K562 (cell line): Measurements from ENCODE around the gene RGR. TPM values are rescaled to one million over a fixed set of nuclear protein-coding genes. Genes with fewer than 3 reads are reported as not detected.

Experiments
- ADNP ChIP-seq: fragments of 200-800 bp; sonication (Bioruptor generic); IDR thresholded peaks from 2 replicates; pipeline ENCODE4 v1.6.1; 2016; ENCODE audit warnings: missing genetic modification characterization, missing compliant biosample characterization
- CBFA2T3 ChIP-seq: fragments of 450-650 bp; IDR thresholded peaks from 2 replicates; pipeline ENCODE4 v1.6.1; 2017
- CBX1 ChIP-seq: sonication (generic); IDR thresholded peaks from 2 replicates; pipeline ENCODE4 v1.6.1; 2016; ENCODE audit warnings: antibody characterized with exemption, low read depth, mild to moderate bottlenecking
- COPS2 ChIP-seq: fragments of 450-650 bp; conservative IDR thresholded peaks from 2 replicates; pipeline ENCODE4 v1.6.1; 2016; ENCODE audit warnings: mild to moderate bottlenecking, moderate library complexity
- GATAD2B ChIP-seq: fragments of 450-650 bp; IDR thresholded peaks from 2 replicates; pipeline ENCODE4 v1.6.1; 2017; ENCODE audit warnings: mild to moderate bottlenecking, borderline replicate concordance
- HMBOX1 ChIP-seq: sonication (generic); IDR thresholded peaks from 2 replicates; pipeline ENCODE4 v1.6.1; 2016
- MBD2 ChIP-seq: sonication (generic); IDR thresholded peaks from 2 replicates; pipeline ENCODE4 v1.6.1; 2016; ENCODE audit warnings: low read depth, borderline replicate concordance
- MCM2 ChIP-seq: fragments of 450-650 bp; IDR thresholded peaks from 2 replicates; pipeline ENCODE4 v1.6.1; 2017; ENCODE audit warnings: low read depth, mild to moderate bottlenecking
- MTA1 ChIP-seq: fragments of 450-650 bp; IDR thresholded peaks from 2 replicates; pipeline ENCODE4 v1.6.1; 2017; ENCODE audit warnings: borderline replicate concordance
- NUFIP1 ChIP-seq: fragments of 450-650 bp; IDR thresholded peaks from 2 replicates; pipeline ENCODE4 v1.6.1; 2018; ENCODE audit not compliant: partially characterized antibody
- THAP12 ChIP-seq: fragments of 250-450 bp; sonication (Bioruptor Pico); IDR thresholded peaks from 2 replicates; pipeline ENCODE4 v1.9.0; 2021; ENCODE audit warnings: mild to moderate bottlenecking, inconsistent platforms
- ZNF197 ChIP-seq: fragments of 200-800 bp; sonication (Bioruptor generic); IDR thresholded peaks from 2 replicates; pipeline ENCODE4 v1.6.1; 2016; ENCODE audit warnings: low read depth, missing genetic modification characterization, missing compliant biosample characterization
- ZNF316 ChIP-seq: fragments of 450-650 bp; IDR thresholded peaks from 2 replicates; pipeline ENCODE4 v1.6.1; 2016
- polyA plus RNA-seq, 8 experiments: library from polyadenylated mRNA; depleted of rRNA in 4 of 8; stranded (reverse) in 5 of 8; unstranded in 3 of 8; fragments of >200 nt; fragmentation: Nextera tagmentation in 2 of 8; fragmentation: Illumina TruSeq in 1 of 8; extraction: Ambion mirVana in 2 of 8; extraction: Trizol in 1 of 8; gene quantifications; 2 replicates each; pipeline versions ENCODE4 v1.2.1 to v1.2.3, GENCODE V29; 2011 to 2014; ENCODE audit warnings: inconsistent platforms in 1 of 8, missing spikeins in 1 of 8
- total RNA-seq, 7 experiments: library from RNA; depleted of rRNA in 6 of 7; stranded (reverse); fragments of >200 nt in 6 of 7; fragmentation: Illumina TruSeq in 2 of 7; extraction: Trizol in 2 of 7; gene quantifications; 2 replicates each; pipeline versions ENCODE4 v1.2.1 to v1.2.3, GENCODE V29; 2011 to 2021; ENCODE audit warnings: low replicate concordance in 1 of 7
- TF ChIP-seq, protein P1 (sequence below): fragments of 450-650 bp; IDR thresholded peaks from 2 replicates; pipeline ENCODE4 v1.6.1; 2017; ENCODE audit warnings: mild to moderate bottlenecking, moderate library complexity
- TF ChIP-seq, protein P2 (sequence below): fragments of 450-650 bp; IDR thresholded peaks from 2 replicates; pipeline ENCODE4 v1.6.1; 2017; ENCODE audit warnings: antibody characterized with exemption, mild to moderate bottlenecking
- TF ChIP-seq, protein P3 (sequence below): sonication (generic); formaldehyde crosslinking; IDR thresholded peaks from 2 replicates; pipeline ENCODE4 v1.8.1; 2023; ENCODE audit warnings: mild to moderate bottlenecking, missing genetic modification reagents

RGR gene
- total and polyA plus RNA-seq, 9 of the 15 experiments (the other 6 are each of a cell fraction or from before 2014, with no cell fraction given): not detected

DNA sequence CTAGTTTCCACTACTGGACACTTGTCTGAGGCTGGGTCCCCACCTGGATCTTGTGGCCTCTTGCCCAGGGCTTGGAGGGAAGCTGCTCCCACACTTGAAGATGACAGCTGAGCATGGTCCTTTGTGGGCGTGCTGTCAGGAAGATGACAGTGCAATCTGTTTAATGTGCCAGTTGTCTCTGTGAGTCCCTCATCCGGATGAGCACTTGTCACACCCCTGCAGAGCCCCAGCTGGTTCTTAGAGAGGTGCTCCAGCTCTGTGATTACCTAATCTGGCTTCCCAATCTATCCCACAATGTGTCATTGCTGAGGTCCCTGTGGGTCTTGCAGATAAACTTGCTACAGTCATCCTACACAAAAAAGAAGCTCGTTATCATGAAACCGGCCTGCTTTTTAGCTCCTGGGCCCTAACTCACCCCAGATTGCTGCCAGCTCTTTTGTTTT is 48.7 kb downstream of the RGR start (continued):
- TF ChIP-seq GATAD2B (peak; percentile 92), ADNP (tag) (no peak), NUFIP1 (no peak), CBFA2T3 (peak; percentile 99), ZNF316 (peak; percentile 90), THAP12 (CRISPR knock-in tag) (no peak), HMBOX1 (peak; percentile 68; the same call in 1 of the 2 replicates), MBD2 (peak; percentile 90), MTA1 (peak; percentile 90), ZNF197 (peak; percentile 95), MCM2 (peak; percentile 77; the same call in 1 of the 2 replicates), COPS2 (no peak), CBX1 (0 out of 2 replicates have a peak, but pooled peaks have one; percentile 50)
- TF ChIP-seq, protein P1, sequence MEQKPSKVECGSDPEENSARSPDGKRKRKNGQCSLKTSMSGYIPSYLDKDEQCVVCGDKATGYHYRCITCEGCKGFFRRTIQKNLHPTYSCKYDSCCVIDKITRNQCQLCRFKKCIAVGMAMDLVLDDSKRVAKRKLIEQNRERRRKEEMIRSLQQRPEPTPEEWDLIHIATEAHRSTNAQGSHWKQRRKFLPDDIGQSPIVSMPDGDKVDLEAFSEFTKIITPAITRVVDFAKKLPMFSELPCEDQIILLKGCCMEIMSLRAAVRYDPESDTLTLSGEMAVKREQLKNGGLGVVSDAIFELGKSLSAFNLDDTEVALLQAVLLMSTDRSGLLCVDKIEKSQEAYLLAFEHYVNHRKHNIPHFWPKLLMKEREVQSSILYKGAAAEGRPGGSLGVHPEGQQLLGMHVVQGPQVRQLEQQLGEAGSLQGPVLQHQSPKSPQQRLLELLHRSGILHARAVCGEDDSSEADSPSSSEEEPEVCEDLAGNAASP: no peak
- TF ChIP-seq, protein P2, sequence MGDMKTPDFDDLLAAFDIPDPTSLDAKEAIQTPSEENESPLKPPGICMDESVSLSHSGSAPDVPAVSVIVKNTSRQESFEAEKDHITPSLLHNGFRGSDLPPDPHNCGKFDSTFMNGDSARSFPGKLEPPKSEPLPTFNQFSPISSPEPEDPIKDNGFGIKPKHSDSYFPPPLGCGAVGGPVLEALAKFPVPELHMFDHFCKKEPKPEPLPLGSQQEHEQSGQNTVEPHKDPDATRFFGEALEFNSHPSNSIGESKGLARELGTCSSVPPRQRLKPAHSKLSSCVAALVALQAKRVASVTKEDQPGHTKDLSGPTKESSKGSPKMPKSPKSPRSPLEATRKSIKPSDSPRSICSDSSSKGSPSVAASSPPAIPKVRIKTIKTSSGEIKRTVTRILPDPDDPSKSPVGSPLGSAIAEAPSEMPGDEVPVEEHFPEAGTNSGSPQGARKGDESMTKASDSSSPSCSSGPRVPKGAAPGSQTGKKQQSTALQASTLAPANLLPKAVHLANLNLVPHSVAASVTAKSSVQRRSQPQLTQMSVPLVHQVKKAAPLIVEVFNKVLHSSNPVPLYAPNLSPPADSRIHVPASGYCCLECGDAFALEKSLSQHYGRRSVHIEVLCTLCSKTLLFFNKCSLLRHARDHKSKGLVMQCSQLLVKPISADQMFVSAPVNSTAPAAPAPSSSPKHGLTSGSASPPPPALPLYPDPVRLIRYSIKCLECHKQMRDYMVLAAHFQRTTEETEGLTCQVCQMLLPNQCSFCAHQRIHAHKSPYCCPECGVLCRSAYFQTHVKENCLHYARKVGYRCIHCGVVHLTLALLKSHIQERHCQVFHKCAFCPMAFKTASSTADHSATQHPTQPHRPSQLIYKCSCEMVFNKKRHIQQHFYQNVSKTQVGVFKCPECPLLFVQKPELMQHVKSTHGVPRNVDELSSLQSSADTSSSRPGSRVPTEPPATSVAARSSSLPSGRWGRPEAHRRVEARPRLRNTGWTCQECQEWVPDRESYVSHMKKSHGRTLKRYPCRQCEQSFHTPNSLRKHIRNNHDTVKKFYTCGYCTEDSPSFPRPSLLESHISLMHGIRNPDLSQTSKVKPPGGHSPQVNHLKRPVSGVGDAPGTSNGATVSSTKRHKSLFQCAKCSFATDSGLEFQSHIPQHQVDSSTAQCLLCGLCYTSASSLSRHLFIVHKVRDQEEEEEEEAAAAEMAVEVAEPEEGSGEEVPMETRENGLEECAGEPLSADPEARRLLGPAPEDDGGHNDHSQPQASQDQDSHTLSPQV: no peak
- TF ChIP-seq, protein P3, sequence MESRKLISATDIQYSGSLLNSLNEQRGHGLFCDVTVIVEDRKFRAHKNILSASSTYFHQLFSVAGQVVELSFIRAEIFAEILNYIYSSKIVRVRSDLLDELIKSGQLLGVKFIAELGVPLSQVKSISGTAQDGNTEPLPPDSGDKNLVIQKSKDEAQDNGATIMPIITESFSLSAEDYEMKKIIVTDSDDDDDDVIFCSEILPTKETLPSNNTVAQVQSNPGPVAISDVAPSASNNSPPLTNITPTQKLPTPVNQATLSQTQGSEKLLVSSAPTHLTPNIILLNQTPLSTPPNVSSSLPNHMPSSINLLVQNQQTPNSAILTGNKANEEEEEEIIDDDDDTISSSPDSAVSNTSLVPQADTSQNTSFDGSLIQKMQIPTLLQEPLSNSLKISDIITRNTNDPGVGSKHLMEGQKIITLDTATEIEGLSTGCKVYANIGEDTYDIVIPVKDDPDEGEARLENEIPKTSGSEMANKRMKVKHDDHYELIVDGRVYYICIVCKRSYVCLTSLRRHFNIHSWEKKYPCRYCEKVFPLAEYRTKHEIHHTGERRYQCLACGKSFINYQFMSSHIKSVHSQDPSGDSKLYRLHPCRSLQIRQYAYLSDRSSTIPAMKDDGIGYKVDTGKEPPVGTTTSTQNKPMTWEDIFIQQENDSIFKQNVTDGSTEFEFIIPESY (CRISPR knock-in tag): no peak; the same call in 1 of the 2 replicates
